ENCODE results near the gene AQP4.

DNA sequence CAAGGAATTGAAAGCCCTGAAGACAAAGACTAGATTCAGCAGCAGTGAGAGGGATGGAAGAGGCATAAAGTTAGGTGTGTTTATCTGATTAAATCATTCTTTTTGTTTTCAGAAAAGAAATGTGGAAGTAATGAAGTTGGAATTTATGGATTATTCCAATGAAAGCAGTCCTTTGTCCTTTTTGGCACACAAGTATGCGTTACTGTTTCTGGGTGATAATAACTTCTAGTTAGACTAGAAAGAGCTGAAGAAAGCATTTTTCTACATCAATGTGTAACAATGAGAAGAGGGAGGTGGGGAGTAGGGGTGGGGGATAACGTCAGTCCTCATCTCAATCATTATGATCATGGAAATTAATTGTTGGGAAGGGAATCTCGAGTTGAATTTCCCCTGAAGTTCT is 53.0 kb downstream of the AQP4 start:
- TF ChIP-seq GATA2 (IDR thresholded peaks at IDR 0.05; ENCODE audit: low read depth, low read length) (no peak), GATA3 (IDR thresholded peaks at IDR 0.05; ENCODE audit: low read depth, low read length) (no peak)
